GM12878 (cell line): ENCODE results near the gene CLCNKB. TPM values are rescaled to one million over a fixed set of nuclear protein-coding genes. Genes with fewer than 3 reads are reported as not detected.

Experiments
- ATAC-seq: fragments of 200-7000 bp; cut with Tn5 transposase; 3 replicates; pipeline ENCODE4 v1.9.1; 2020; ENCODE audit warnings: mild to moderate bottlenecking, moderate library complexity
- BruUV-seq: library from RNA; stranded (reverse); fragments of 400-500 nt; replicated peaks from 2 replicates; lab custom pipeline; 2021; lab: Mats Ljungman, UMichigan
- CTCF ChIA-PET: fragments of 300-600 bp; sonication (Branson Sonifier 250); formaldehyde crosslinking; extraction: SDS; loops from one replicate; lab custom pipeline; 2021; ENCODE audit warnings: inconsistent platforms; lab: Yijun Ruan, JAX
- POLR2A ChIA-PET: fragments of 350-600 bp; formaldehyde crosslinking; extraction: SDS; loops from one replicate; lab custom pipeline; 2021; ENCODE audit warnings: inconsistent platforms; lab: Charles Lee
- RAD21 ChIA-PET: fragments of 300-600 bp; sonication (Branson Sonifier 250); formaldehyde crosslinking; loops from one replicate; lab custom pipeline; 2023; ENCODE audit warnings: antibody characterized with exemption; ENCODE audit not compliant: unreplicated experiment; lab: Charles Lee
- SMC1A ChIA-PET: fragments of 300-600 bp; sonication (Branson Sonifier 250); formaldehyde crosslinking; loops from one replicate; lab custom pipeline; 2023; ENCODE audit not compliant: unreplicated experiment, uncharacterized antibody; lab: Charles Lee
- DNase-seq: peaks from one replicate; pipeline ENCODE4 v3.0.0-alpha.2; 2011; ENCODE audit warnings: low read depth, low spot score
- FAIRE-seq: peaks from 3 replicates; lab custom pipeline; 2011; peaks lifted over from hg19 to GRCh38; lab: Jason Lieb, UNC
- H2AFZ ChIP-seq: 2 replicates; pipeline ENCODE4 v1.6.0; 2011; ENCODE audit warnings: low read depth, low read length, control low read depth; ENCODE audit not compliant: control insufficient read depth
- H3K27ac ChIP-seq: 2 replicates; pipeline ENCODE4 v1.5.1; 2011; ENCODE audit warnings: control low read depth; ENCODE audit not compliant: control insufficient read depth, insufficient read depth
- H3K27me3 ChIP-seq, 2 experiments: replicated peaks in 1 of 2; 2 replicates each; pipeline versions ENCODE4 v1.6.0 to v1.6.1; 2011; ENCODE audit warnings: low read length in 1 of 2; ENCODE audit not compliant: control insufficient read depth in 2 of 2, insufficient read depth in 2 of 2
- H3K36me3 ChIP-seq, 2 experiments: 2 replicates each; pipeline ENCODE4 v1.5.1; 2011; ENCODE audit warnings: low read length in 1 of 2; ENCODE audit not compliant: control insufficient read depth in 2 of 2, insufficient read depth in 2 of 2
- H3K4me1 ChIP-seq: 2 replicates; pipeline ENCODE4 v1.6.1; 2011; ENCODE audit warnings: mild to moderate bottlenecking, low read length, moderate library complexity, mixed read lengths; ENCODE audit not compliant: control insufficient read depth, insufficient read depth
- H3K4me2 ChIP-seq: 2 replicates; pipeline ENCODE4 v1.6.0; 2011; ENCODE audit warnings: control low read depth; ENCODE audit not compliant: control insufficient read depth, insufficient read depth
- H3K4me3 ChIP-seq: fragments of 200-600 bp; sonication (generic); 2 replicates; pipeline ENCODE4 v1.5.1; 2016
- H3K79me2 ChIP-seq: 2 replicates; pipeline ENCODE4 v1.6.0; 2011; ENCODE audit warnings: low read length; ENCODE audit not compliant: control insufficient read depth, insufficient read depth
- H3K9ac ChIP-seq: 2 replicates; pipeline ENCODE4 v1.8.0; 2011; ENCODE audit warnings: low read length, control low read depth, mixed read lengths; ENCODE audit not compliant: control insufficient read depth, insufficient read depth
- H3K9me3 ChIP-seq: replicated peaks from 3 replicates; pipeline ENCODE4 v1.5.1; 2011; ENCODE audit warnings: mild to moderate bottlenecking, low read length; ENCODE audit not compliant: control insufficient read depth, insufficient read depth
- H4K20me1 ChIP-seq: 2 replicates; pipeline ENCODE4 v1.6.0; 2011; ENCODE audit not compliant: control insufficient read depth, insufficient read depth
- ATF7 ChIP-seq: fragments of 450-650 bp; IDR thresholded peaks from 2 replicates; pipeline ENCODE4 v1.6.1; 2016; ENCODE audit warnings: low read depth, mild to moderate bottlenecking
- CBX3 ChIP-seq: fragments of 200-600 bp; sonication (generic); IDR thresholded peaks from 2 replicates; pipeline ENCODE4 v1.6.1; 2016; ENCODE audit warnings: low read depth, borderline replicate concordance
- CREB1 ChIP-seq: IDR thresholded peaks from 2 replicates; pipeline ENCODE4 v1.6.1; 2012; ENCODE audit warnings: low read depth, mild to moderate bottlenecking, inconsistent platforms
- DPF2 ChIP-seq: fragments of 450-650 bp; IDR thresholded peaks from 2 replicates; pipeline ENCODE4 v1.6.1; 2017; ENCODE audit warnings: mild to moderate bottlenecking
- ETV6 ChIP-seq, 2 experiments: fragments of 450-650 bp in 1 of 2; IDR thresholded peaks in 1 of 2; conservative IDR thresholded peaks in 1 of 2; 2 replicates each; pipeline ENCODE4 v1.6.1; 2014; ENCODE audit warnings: antibody characterized with exemption in 1 of 2, borderline replicate concordance in 1 of 2, low read depth in 1 of 2, mild to moderate bottlenecking in 1 of 2, moderate library complexity in 1 of 2
- HDGF ChIP-seq: fragments of 450-650 bp; IDR thresholded peaks from 2 replicates; pipeline ENCODE4 v1.6.1; 2016; ENCODE audit warnings: antibody characterized with exemption
- IKZF1 ChIP-seq: fragments of 450-650 bp; conservative IDR thresholded peaks from 2 replicates; pipeline ENCODE4 v1.6.1; 2017; ENCODE audit warnings: antibody characterized with exemption, mild to moderate bottlenecking
- IKZF2 ChIP-seq, 2 experiments: fragments of 450-650 bp; IDR thresholded peaks; 2 replicates each; pipeline ENCODE4 v1.6.1; 2017; ENCODE audit warnings: mild to moderate bottlenecking in 2 of 2, moderate library complexity in 2 of 2
- NKRF ChIP-seq: fragments of 450-650 bp; conservative IDR thresholded peaks from 2 replicates; pipeline ENCODE4 v1.6.1; 2017; ENCODE audit warnings: mild to moderate bottlenecking, moderate library complexity
- PBX3 ChIP-seq: IDR thresholded peaks from 2 replicates; pipeline ENCODE4 v1.6.1; 2011; ENCODE audit warnings: mild to moderate bottlenecking, low read depth, low read length, moderate library complexity; ENCODE audit not compliant: insufficient replicate concordance
- POLR2AphosphoS2 ChIP-seq: IDR thresholded peaks from 2 replicates; pipeline ENCODE4 v1.6.1; 2011; ENCODE audit warnings: low read depth, mild to moderate bottlenecking, low read length, improper control_type of control experiment, moderate library complexity
- RELB ChIP-seq: fragments of 450-650 bp; IDR thresholded peaks from 2 replicates; pipeline ENCODE4 v1.6.1; 2017; ENCODE audit warnings: low read depth, mild to moderate bottlenecking, moderate library complexity
- TCF12 ChIP-seq: IDR thresholded peaks from 2 replicates; pipeline ENCODE4 v1.6.1; 2011; ENCODE audit warnings: low read depth, mild to moderate bottlenecking, low read length
- YY1 ChIP-seq: IDR thresholded peaks from 2 replicates; pipeline ENCODE4 v1.6.1; 2011; ENCODE audit warnings: low read depth, mild to moderate bottlenecking, low read length
- ZNF24 ChIP-seq: fragments of 450-650 bp; IDR thresholded peaks from 2 replicates; pipeline ENCODE4 v1.6.1; 2017; ENCODE audit warnings: antibody characterized with exemption, mild to moderate bottlenecking
- WGBS: methylation state at CpG from one replicate; pipeline ENCODE4 v1.1.6; 2016; ENCODE audit warnings: low lambda C conversion rate; ENCODE audit not compliant: insufficient replicate concordance, insufficient coverage; ENCODE audit errors: missing lambda C conversion rate; 5-methylcytosine and 5-hydroxymethylcytosine counted together
- in situ Hi-C: fragments of 300-500 bp; cut with MboI; formaldehyde crosslinking; loops from 9 replicates; pipeline ENCODE4 v1.14.3; 2018; ENCODE audit warnings: mixed read lengths
- intact Hi-C: fragments of 100-400 bp; cut with micrococcal nuclease; formaldehyde crosslinking; loops from one replicate; pipeline ENCODE4 v1.14.2; 2022; ENCODE audit not compliant: unreplicated experiment
- polyA plus RNA-seq, 11 experiments: library from polyadenylated mRNA; depleted of rRNA in 4 of 11; unstranded in 6 of 11; stranded (reverse) in 5 of 11; fragments of >200 nt; fragmentation: Nextera tagmentation in 4 of 11; fragmentation: Illumina TruSeq in 1 of 11; extraction: Ambion mirVana in 4 of 11; extraction: Trizol in 1 of 11; gene quantifications; 1 replicate in 1 of 11; 2 replicates in 10 of 11; pipeline versions ENCODE4 v1.2.1 to v1.2.3, GENCODE V29; 2011 to 2016; ENCODE audit warnings: inconsistent platforms in 2 of 11, missing spikeins in 2 of 11, low read depth in 1 of 11
- total RNA-seq, 4 experiments: library from RNA; depleted of rRNA in 3 of 4; stranded (reverse); fragments of >200 nt in 3 of 4; fragmentation: Illumina TruSeq in 1 of 4; extraction: Trizol in 1 of 4; gene quantifications; 2 replicates each; pipeline versions ENCODE4 v1.2.1 to v1.2.3, GENCODE V29; 2013 to 2021

Gene CLCNKB
- total and polyA plus RNA-seq, 10 of the 15 experiments (the other 5 are each of a cell fraction or from before 2014, with no cell fraction given): 0.05 TPM; not detected in 9

DNA sequence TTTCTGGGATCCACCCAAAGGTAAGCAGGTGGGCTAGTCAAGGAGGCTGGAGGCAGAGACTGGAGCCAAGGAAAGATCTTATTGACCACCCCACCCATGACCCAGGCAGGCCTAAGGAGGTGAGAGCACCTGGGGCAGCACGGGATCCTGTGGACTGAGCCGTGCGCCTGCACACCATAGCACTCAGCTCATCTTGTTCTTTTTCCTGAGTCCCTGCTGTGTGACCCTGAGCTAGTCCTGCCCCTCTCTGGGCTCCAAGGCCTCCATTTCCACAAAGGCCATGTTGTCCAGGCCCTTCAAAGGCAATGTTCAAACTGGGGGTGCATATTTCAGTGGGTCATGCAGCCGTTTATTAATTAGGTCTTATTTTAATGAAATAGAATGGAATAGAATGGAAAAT, 22.7 kb downstream of the CLCNKB start (continued):
- TF ChIP-seq CBX3: no peak

GRCh38 chr1:16067127-16067768, 23.7 kb downstream of the CLCNKB start:
- CTCF ChIA-PET: interaction anchor here (0.6 to 5.7 kb wide), 5 partner anchors 12 to 272 kb away, joined by 3 to 42 read pairs (median 3); no protein-coding TSS in a partner anchor
- Histone ChIP-seq H3K36me3 (no peaks in the 10 kb centered on the region), H3K27me3 (no peaks in the 10 kb centered on the region; a peak in 2 of 4 replicates), H3K4me1 (no peaks in the 10 kb centered on the region), H3K9ac (no peak overlapping the region), H4K20me1 (no peaks in the 10 kb centered on the region), H3K9me3 (no peaks in the 10 kb centered on the region), H3K4me2 (no peak overlapping the region), H3K79me2 (no peaks in the 10 kb centered on the region), H3K27ac (no peak overlapping the region), H3K4me3 (no peak overlapping the region), H2AFZ (no peak overlapping the region)
- FAIRE-seq: no peak
- RAD21 ChIA-PET: no interaction called here
- peak; percentile 60 for ATAC-seq
- DNase-seq: no peak
- 13% methylated on average over 6 of the region's 6 CpGs for WGBS
- POLR2A ChIA-PET: interaction anchor here (1.1 kb wide), 1 partner anchor 170 kb away, joined by 3 read pairs; the partner anchor contains the start of gene CPLANE2
- SMC1A ChIA-PET: interaction anchor here (0.5 to 1.6 kb wide), 2 partner anchors 57 to 59 kb away, joined by 3 to 4 read pairs; no protein-coding TSS in a partner anchor
- in situ Hi-C loops: no loop called here
- intact Hi-C loops: no loop called here
- BruUV-seq: no TSS peak
- TF ChIP-seq HDGF (peak; percentile 27; the same call in 1 of the 2 replicates), DPF2 (0 out of 2 replicates have a peak, but pooled peaks have one; percentile 26), TCF12 (no peak), RELB (no peak), IKZF2 (IDR thresholded peaks at IDR 0.05) (peak in 1 of 2 experiments; percentile 40; a peak in 2 of 4 replicates), POLR2AphosphoS2 (no peak), ZNF24 (no peak), YY1 (peak; percentile 19; the same call in 1 of the 2 replicates), ETV6 (conservative IDR thresholded peaks at IDR 0.05 in 1 of 2, IDR thresholded peaks at IDR 0.05 in 1 of 2; ENCODE audit: borderline replicate concordance in 1 of 2, low read depth in 1 of 2) (no peak), CREB1 (no peak), PBX3 (peak; percentile 69), NKRF (no peak), IKZF1 (peak; percentile 54; the same call in 1 of the 2 replicates), ATF7 (peak; percentile 75)
